ENCODE data around the gene SVIL. TPM values are rescaled to one million over a fixed set of nuclear protein-coding genes. Genes with fewer than 3 reads are reported as not detected.
"Not testable (repeated sequence)": the region's sequence is repeated elsewhere in the genome, so short reads cannot be mapped to it uniquely, and the experiment has no call there.

The SVIL gene
- total and polyA plus RNA-seq, 11 donors: 95.2 to 589 (median 355) TPM

- WGBS, 4 donors: 63 to 81% (median 68%) methylated on average over 4 of the region's 4 CpGs
- intact Hi-C loops (cut with DNase I): loop anchor here in 1 of 10 donors (2.0 kb wide), 1 partner anchor 65 kb away; no protein-coding TSS in a partner anchor
- H3K27me3 ChIP-seq: no peaks in the 10 kb centered on the region
Observed at GRCh38 chr10:29451946-29452345, 182.8 kb downstream of the SVIL start.

GRCh38 chr10:29450405-29450804, 184.4 kb downstream of the SVIL start:
- TF ChIP-seq POLR2A (IDR thresholded peaks at IDR 0.05) (no peak), CTCF (IDR thresholded peaks at IDR 0.05) (no peak)
- H3K4me1 ChIP-seq: peaks cover 0 to 23% (median 12%) of the 10 kb centered on the region in 12 donors
- no peak overlapping the region for H3K27ac ChIP-seq
- intact Hi-C loops (cut with DNase I): loop anchor here in 1 of 10 donors (2.0 kb wide), 1 partner anchor 64 kb away; no protein-coding TSS in a partner anchor
- H3K9me3 ChIP-seq: no peaks in the 10 kb centered on the region
- DNase-seq (no peak), ATAC-seq (no peak)
- no peaks in the 10 kb centered on the region for H3K27me3 ChIP-seq
- peaks cover 0 to 15% (median 6%) of the 10 kb centered on the region in 9 donors for H3K36me3 ChIP-seq
- no peak overlapping the region for H3K4me3 ChIP-seq
- WGBS, 4 donors: 86 to 95% (median 94%) methylated on average over 6 of the region's 6 CpGs

More at GRCh38 chr10:29451946-29452345, 182.8 kb downstream of the SVIL start:
- Histone ChIP-seq H3K4me3 (no peak overlapping the region), H3K4me1 (peaks cover 0 to 17% (median 8%) of the 10 kb centered on the region in 12 donors), H3K27ac (no peak overlapping the region), H3K36me3 (peaks cover 0 to 28% (median 18%) of the 10 kb centered on the region in 9 donors), H3K9me3 (no peaks in the 10 kb centered on the region)
- ATAC-seq: no peak
- no peak for TF ChIP-seq POLR2A (IDR thresholded peaks at IDR 0.05)
- no peak for TF ChIP-seq CTCF (IDR thresholded peaks at IDR 0.05)
- no peak for DNase-seq

- H3K4me1 ChIP-seq: peaks cover 0 to 23% (median 12%) of the 10 kb centered on the region in 12 donors
- ATAC-seq (peak; percentile 80 to 93 (median 84)), DNase-seq (peak; percentile 76 to 93 (median 84))
- intact Hi-C loops (cut with DNase I): loop anchor here in 9 of 10 donors (2.0 to 10.0 kb wide), 7 partner anchors 52 to 70 kb away; no protein-coding TSS in a partner anchor
- not testable (repeated sequence) for H3K27me3 ChIP-seq, H3K9me3 ChIP-seq, H3K4me3 ChIP-seq, H3K27ac ChIP-seq, H3K36me3 ChIP-seq
- WGBS, 4 donors: 27 to 40% (median 32%) methylated on average over 17 to 21 of the region's 21 CpGs
- peak; percentile 71 to 85 (median 82) for TF ChIP-seq CTCF (IDR thresholded peaks at IDR 0.05)
Observed at GRCh38 chr10:29448756-29449592, 185.8 kb downstream of the SVIL start.

GRCh38 chr10:29448125-29448524, 186.6 kb downstream of the SVIL start:
- Histone ChIP-seq H3K4me3 (no peak overlapping the region), H3K4me1 (peaks cover 0 to 23% (median 12%) of the 10 kb centered on the region in 12 donors), H3K36me3 (no peaks in the 10 kb centered on the region), H3K27ac (no peak overlapping the region), H3K9me3 (no peaks in the 10 kb centered on the region), H3K27me3 (no peaks in the 10 kb centered on the region)
- TF ChIP-seq POLR2A (IDR thresholded peaks at IDR 0.05): no peak
- no peak for TF ChIP-seq CTCF (IDR thresholded peaks at IDR 0.05)
- DNase-seq (peak in 2 of 5 donors; percentile 47 to 70), ATAC-seq (peak; percentile 24 to 53 (median 35))
- intact Hi-C loops (cut with DNase I): loop anchor here in 9 of 10 donors (2.0 to 10.0 kb wide), 7 partner anchors 51 to 69 kb away; no protein-coding TSS in a partner anchor
- WGBS, 4 donors: 59 to 67% (median 61%) methylated on average over 6 to 7 of the region's 7 CpGs

Measured in heart left ventricle (tissue), 16 donors.